ENCODE results near the gene TLN1. TPM values are rescaled to one million over a fixed set of nuclear protein-coding genes. Genes with fewer than 3 reads are reported as not detected.

The TLN1 gene
- total RNA-seq, 4 donors from 2014 or later: 101 to 176 (median 155) TPM

DNA sequence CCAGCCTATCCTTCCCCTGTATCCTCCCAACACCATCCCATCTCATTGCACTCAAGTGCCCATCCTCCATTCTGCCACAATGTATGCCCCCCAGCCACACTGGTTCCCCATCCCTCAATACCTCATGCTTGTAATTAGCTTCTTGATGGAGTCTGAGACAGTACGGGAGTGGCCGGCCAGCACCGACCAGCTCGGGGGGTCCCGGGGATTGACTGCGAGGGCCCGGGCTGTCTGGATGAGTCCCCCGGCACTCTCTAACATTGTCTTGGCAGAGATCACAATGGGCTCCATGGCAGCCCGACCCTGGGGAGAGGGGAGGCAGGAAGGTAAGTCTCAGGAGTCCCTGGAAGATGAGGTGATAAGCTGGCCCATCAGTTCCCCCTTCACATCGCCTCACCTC, 25.0 kb downstream of the TLN1 start:
- DNase-seq (ENCODE audit: low spot score in 2 of 2): no peak
- intact Hi-C loops (cut with DNase I; ENCODE audit: low total_unique reads): no loop called here
- TF ChIP-seq POLR2A (IDR thresholded peaks at IDR 0.05): no peak
- TF ChIP-seq, protein P1, sequence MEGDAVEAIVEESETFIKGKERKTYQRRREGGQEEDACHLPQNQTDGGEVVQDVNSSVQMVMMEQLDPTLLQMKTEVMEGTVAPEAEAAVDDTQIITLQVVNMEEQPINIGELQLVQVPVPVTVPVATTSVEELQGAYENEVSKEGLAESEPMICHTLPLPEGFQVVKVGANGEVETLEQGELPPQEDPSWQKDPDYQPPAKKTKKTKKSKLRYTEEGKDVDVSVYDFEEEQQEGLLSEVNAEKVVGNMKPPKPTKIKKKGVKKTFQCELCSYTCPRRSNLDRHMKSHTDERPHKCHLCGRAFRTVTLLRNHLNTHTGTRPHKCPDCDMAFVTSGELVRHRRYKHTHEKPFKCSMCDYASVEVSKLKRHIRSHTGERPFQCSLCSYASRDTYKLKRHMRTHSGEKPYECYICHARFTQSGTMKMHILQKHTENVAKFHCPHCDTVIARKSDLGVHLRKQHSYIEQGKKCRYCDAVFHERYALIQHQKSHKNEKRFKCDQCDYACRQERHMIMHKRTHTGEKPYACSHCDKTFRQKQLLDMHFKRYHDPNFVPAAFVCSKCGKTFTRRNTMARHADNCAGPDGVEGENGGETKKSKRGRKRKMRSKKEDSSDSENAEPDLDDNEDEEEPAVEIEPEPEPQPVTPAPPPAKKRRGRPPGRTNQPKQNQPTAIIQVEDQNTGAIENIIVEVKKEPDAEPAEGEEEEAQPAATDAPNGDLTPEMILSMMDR (IDR thresholded peaks at IDR 0.05): no peak
- H3K4me3 ChIP-seq (ENCODE audit: low read depth, poor library complexity, severe bottlenecking): no peak overlapping the region
- WGBS, 2 donors: 95 to 97% methylated on average over 10 of the region's 10 CpGs

GRCh38 chr9:35705836-35706430, 26.1 kb downstream of the TLN1 start:
- H3K4me3 ChIP-seq (ENCODE audit: low read depth, poor library complexity, severe bottlenecking): no peak overlapping the region
- 90 to 94% methylated on average over 6 to 7 of the region's 7 CpGs for WGBS, 2 donors
- no peak for DNase-seq (ENCODE audit: low spot score in 2 of 2)
- intact Hi-C loops (cut with DNase I; ENCODE audit: low total_unique reads): no loop called here
- no peak for TF ChIP-seq POLR2A (IDR thresholded peaks at IDR 0.05)

DNA sequence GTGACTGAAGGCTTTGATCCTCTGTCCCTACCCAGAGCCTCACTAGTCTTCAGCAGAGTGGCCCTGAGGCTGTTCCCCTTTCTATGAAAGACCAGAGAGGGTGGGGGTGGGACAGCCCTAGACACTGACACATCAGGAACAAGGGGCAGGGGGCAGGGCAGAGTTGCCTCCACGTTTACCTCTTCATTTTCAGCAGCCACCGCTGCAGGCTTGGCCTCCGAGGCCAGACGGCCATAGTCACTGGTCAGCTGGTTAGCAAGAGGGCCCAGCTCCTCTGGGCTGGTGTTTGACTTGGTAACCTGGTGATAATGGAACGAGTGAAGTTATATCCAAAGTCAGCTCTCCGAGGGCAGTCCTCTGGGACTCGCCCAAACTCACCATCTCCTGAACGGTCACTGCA, 26.6 kb downstream of the TLN1 start:
- H3K4me3 ChIP-seq (ENCODE audit: low read depth, poor library complexity, severe bottlenecking): no peak overlapping the region

GRCh38 chr9:35703906-35704672, 27.9 kb downstream of the TLN1 start:
- 91 to 94% methylated on average over 26 of the region's 26 CpGs for WGBS, 2 donors
- intact Hi-C loops (cut with DNase I; ENCODE audit: low total_unique reads): no loop called here
- H3K4me3 ChIP-seq (ENCODE audit: low read depth, poor library complexity, severe bottlenecking): no peak overlapping the region
- TF ChIP-seq, protein P1 (IDR thresholded peaks at IDR 0.05): no peak
- no peak for TF ChIP-seq POLR2A (IDR thresholded peaks at IDR 0.05)
- DNase-seq (ENCODE audit: low spot score in 2 of 2): no peak

More for the DNA sequence above, 26.6 kb downstream of the TLN1 start:
- TF ChIP-seq, protein P1 (IDR thresholded peaks at IDR 0.05): no peak
- TF ChIP-seq POLR2A (IDR thresholded peaks at IDR 0.05): no peak
- intact Hi-C loops (cut with DNase I; ENCODE audit: low total_unique reads): no loop called here
- no peak for DNase-seq (ENCODE audit: low spot score in 2 of 2)
- 88 to 90% methylated on average over 8 of the region's 8 CpGs for WGBS, 2 donors

- 97 to 100% methylated on average over 7 of the region's 7 CpGs for WGBS, 2 donors
- TF ChIP-seq, protein P1 (IDR thresholded peaks at IDR 0.05): no peak
- TF ChIP-seq POLR2A (IDR thresholded peaks at IDR 0.05): no peak
- intact Hi-C loops (cut with DNase I; ENCODE audit: low total_unique reads): no loop called here
Measured at GRCh38 chr9:35702696-35703095, 29.3 kb downstream of the TLN1 start.

GRCh38 chr9:35700942-35701341, 31.1 kb downstream of the TLN1 start:
- intact Hi-C loops (cut with DNase I; ENCODE audit: low total_unique reads): no loop called here
- H3K4me3 ChIP-seq (ENCODE audit: low read depth, poor library complexity, severe bottlenecking): no peak overlapping the region
- TF ChIP-seq POLR2A (IDR thresholded peaks at IDR 0.05): no peak
- TF ChIP-seq, protein P1 (IDR thresholded peaks at IDR 0.05): no peak
- no peak for DNase-seq (ENCODE audit: low spot score in 2 of 2)

More at GRCh38 chr9:35702696-35703095, 29.3 kb downstream of the TLN1 start:
- H3K4me3 ChIP-seq (ENCODE audit: low read depth, poor library complexity, severe bottlenecking): no peak overlapping the region
- DNase-seq (ENCODE audit: low spot score in 2 of 2): no peak
